RWPE2 (cell line): ENCODE measurements around the gene CFP.

Source experiments
- ATAC-seq: fragments of 200-7000 bp; cut with Tn5 transposase; 3 replicates; pipeline ENCODE4 v1.9.1; 2021; ENCODE audit warnings: low read depth
- DNase-seq: peaks from one replicate; pipeline ENCODE4 v3.0.0-alpha.2; 2020; ENCODE audit warnings: low spot score
- H3K27ac ChIP-seq: fragments of 450-650 bp; 2 replicates; pipeline ENCODE4 v1.5.1; 2017; ENCODE audit warnings: mild to moderate bottlenecking; ENCODE audit not compliant: poor library complexity, severe bottlenecking
- H3K27me3 ChIP-seq: fragments of 250-450 bp; sonication (Bioruptor Pico); 2 replicates; pipeline ENCODE4 v1.5.1; 2021; ENCODE audit warnings: mild to moderate bottlenecking, moderate library complexity; ENCODE audit not compliant: insufficient read depth, poor library complexity, severe bottlenecking
- H3K36me3 ChIP-seq: fragments of 250-450 bp; sonication (Bioruptor Pico); 2 replicates; pipeline ENCODE4 v1.5.1; 2020; ENCODE audit warnings: low read depth, mild to moderate bottlenecking, moderate library complexity
- H3K4me1 ChIP-seq: fragments of 250-450 bp; sonication (Bioruptor Pico); 2 replicates; pipeline ENCODE4 v1.5.1; 2021; ENCODE audit warnings: mild to moderate bottlenecking, moderate library complexity; ENCODE audit not compliant: insufficient read depth, poor library complexity, severe bottlenecking
- H3K4me3 ChIP-seq: fragments of 250-450 bp; sonication (Bioruptor Pico); 2 replicates; pipeline ENCODE4 v1.5.1; 2021; ENCODE audit warnings: mild to moderate bottlenecking, moderate library complexity; ENCODE audit not compliant: severe bottlenecking
- H3K9me3 ChIP-seq: fragments of 250-450 bp; sonication (Bioruptor Pico); 2 replicates; pipeline ENCODE4 v1.5.1; 2021; ENCODE audit warnings: mild to moderate bottlenecking, moderate library complexity; ENCODE audit not compliant: severe bottlenecking
- TF ChIP-seq, protein P1 (sequence below): fragments of 450-650 bp; IDR thresholded peaks from one replicate; pipeline ENCODE4 v1.5.1; 2017; ENCODE audit warnings: mild to moderate bottlenecking, moderate library complexity; ENCODE audit not compliant: poor library complexity, severe bottlenecking

Gene CFP

DNA sequence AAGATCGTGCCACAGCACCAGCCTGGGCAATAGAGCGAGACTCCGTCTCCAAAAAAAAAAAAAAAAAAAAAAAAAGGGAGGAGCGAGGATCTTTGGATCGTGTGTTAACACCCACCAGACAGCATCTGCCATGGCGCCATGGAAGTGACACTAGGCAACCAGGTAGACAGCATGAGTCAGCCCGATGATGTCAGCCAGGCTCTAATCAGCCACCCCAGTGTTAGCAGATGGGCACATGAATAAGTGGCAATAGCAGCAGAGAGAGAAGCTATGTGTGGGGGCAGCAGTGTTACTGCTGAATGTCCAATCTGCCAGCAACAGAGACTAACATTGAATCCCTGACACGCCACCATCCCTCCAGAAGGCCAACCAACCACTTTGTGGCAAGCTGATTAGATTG, 16.6 kb downstream of the CFP start:
- TF ChIP-seq, protein P1, sequence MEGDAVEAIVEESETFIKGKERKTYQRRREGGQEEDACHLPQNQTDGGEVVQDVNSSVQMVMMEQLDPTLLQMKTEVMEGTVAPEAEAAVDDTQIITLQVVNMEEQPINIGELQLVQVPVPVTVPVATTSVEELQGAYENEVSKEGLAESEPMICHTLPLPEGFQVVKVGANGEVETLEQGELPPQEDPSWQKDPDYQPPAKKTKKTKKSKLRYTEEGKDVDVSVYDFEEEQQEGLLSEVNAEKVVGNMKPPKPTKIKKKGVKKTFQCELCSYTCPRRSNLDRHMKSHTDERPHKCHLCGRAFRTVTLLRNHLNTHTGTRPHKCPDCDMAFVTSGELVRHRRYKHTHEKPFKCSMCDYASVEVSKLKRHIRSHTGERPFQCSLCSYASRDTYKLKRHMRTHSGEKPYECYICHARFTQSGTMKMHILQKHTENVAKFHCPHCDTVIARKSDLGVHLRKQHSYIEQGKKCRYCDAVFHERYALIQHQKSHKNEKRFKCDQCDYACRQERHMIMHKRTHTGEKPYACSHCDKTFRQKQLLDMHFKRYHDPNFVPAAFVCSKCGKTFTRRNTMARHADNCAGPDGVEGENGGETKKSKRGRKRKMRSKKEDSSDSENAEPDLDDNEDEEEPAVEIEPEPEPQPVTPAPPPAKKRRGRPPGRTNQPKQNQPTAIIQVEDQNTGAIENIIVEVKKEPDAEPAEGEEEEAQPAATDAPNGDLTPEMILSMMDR, result no peak
- Histone ChIP-seq H3K4me3 (no peak overlapping the region), H3K36me3 (no peaks in the 10 kb centered on the region), H3K9me3 (no peaks in the 10 kb centered on the region), H3K4me1 (no peaks in the 10 kb centered on the region), H3K27me3 (no peaks in the 10 kb centered on the region), H3K27ac (no peak overlapping the region)
- ATAC-seq, result no peak
- no peak for DNase-seq

DNA sequence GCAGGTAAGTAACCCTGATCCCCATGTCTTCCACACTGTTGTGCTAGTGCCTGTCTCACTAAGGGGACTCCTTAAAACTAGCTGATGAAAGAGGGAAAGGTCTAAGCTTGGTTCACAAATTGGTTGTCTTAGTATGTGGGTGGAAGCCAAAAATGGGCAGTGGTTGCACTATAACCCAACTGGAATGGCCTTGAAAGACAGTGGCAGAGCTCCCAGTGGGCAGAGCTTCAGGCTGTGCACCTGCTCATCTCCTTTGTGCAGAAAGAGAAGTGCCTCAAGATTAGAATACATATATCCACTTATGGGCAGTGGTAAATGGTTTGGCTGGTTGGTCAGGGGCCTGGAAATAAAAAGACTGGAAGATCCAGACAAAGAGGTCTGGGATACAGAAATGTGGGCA, 17.3 kb downstream of the CFP start:
- no peaks in the 10 kb centered on the region for H3K9me3 ChIP-seq
- DNase-seq, result no peak
- H3K4me3 ChIP-seq, result no peak overlapping the region
- H3K27me3 ChIP-seq, result no peaks in the 10 kb centered on the region
- TF ChIP-seq, protein P1, result no peak
- H3K36me3 ChIP-seq, result no peaks in the 10 kb centered on the region
- no peaks in the 10 kb centered on the region for H3K4me1 ChIP-seq
- ATAC-seq, result no peak
- no peak overlapping the region for H3K27ac ChIP-seq

DNA sequence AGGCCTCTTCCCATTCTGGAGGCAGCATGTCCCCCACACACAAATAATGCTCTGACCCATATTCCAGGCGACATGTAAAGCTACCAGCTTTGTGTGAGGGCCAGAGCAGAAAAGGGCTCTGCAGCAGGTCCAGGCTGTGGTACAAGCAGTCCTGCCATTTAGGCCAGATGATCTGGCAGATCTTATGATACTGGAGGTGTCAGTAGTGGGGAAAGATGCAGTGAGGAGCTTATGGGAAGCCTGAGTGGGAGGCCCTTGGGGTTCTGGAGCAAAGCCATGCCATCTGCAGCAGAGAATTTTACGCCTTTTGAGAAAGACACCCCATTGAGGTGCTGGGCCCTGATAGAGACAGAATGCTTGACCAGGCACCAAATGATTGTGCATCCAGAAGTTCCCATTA, 17.8 kb downstream of the CFP start:
- no peaks in the 10 kb centered on the region for H3K9me3 ChIP-seq
- TF ChIP-seq, protein P1, result no peak
- DNase-seq, result no peak

DNA sequence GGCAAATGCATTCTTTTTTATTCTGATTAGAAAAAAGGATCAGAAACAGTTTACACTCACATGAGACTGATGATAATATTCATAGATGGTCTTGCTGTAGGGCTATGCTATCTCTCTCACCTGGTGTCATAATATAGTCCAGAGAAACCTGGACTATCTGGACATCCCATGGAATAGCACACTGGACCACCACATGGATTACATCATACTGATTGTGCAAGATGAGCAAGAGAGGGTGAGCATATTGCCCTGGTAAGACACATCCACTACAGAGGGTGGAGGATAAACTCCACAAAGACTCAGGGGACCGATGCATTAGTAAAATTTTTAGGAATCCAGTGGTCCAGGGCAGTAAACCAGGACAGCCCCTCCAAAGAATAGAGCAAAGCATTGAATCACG, 18.2 kb downstream of the CFP start:
- TF ChIP-seq, protein P1, result no peak
- no peaks in the 10 kb centered on the region for H3K4me1 ChIP-seq
- no peak for ATAC-seq

More for the DNA sequence above, 17.8 kb downstream of the CFP start:
- H3K36me3 ChIP-seq, result no peaks in the 10 kb centered on the region
- H3K27ac ChIP-seq, result no peak overlapping the region
- no peaks in the 10 kb centered on the region for H3K27me3 ChIP-seq
- no peak overlapping the region for H3K4me3 ChIP-seq
- H3K4me1 ChIP-seq, result no peaks in the 10 kb centered on the region
- ATAC-seq, result no peak

DNA sequence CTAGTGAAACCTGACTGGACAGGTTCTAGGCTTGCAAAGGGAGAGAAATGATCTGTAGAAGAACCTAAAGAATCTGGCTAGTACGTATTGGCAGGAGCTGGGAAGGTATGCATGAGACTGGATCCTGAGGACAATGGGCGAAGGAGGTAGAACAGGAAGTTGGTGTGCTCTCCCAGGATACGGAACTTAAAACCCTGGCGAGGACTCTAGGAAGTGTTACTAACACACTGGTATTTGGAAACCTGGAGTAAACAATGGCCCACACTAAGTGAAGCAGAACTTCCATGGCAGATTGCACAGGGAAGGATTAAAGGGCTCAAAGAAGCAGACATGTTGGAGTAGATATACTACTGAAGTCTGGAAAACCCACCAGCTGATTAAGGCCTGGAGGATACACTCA, 19.2 kb downstream of the CFP start:
- H3K27me3 ChIP-seq, result no peaks in the 10 kb centered on the region
- DNase-seq (no peak), ATAC-seq (no peak)
- TF ChIP-seq, protein P1, result no peak
- no peaks in the 10 kb centered on the region for H3K36me3 ChIP-seq
- H3K4me1 ChIP-seq, result no peaks in the 10 kb centered on the region
- H3K27ac ChIP-seq, result no peak overlapping the region
- H3K9me3 ChIP-seq, result no peaks in the 10 kb centered on the region
- no peak overlapping the region for H3K4me3 ChIP-seq

More for the DNA sequence above, 18.2 kb downstream of the CFP start:
- Histone ChIP-seq H3K9me3 (no peaks in the 10 kb centered on the region), H3K36me3 (no peaks in the 10 kb centered on the region), H3K27me3 (no peaks in the 10 kb centered on the region), H3K27ac (no peak overlapping the region), H3K4me3 (no peak overlapping the region)
- DNase-seq, result no peak
